Measurements from ENCODE around the gene SYP.
"Not testable (repeated sequence)": the region's sequence is repeated elsewhere in the genome, so short reads cannot be mapped to it uniquely, and the experiment has no call there.

GRCh38 chrX:49143154-49143553 is 56.8 kb downstream of the SYP start:
- not testable (repeated sequence) for TF ChIP-seq CTCF, POLR2A (IDR thresholded peaks at IDR 0.05)
